Stimulated activated CD8-positive, alpha-beta memory T cell treated with anti-CD3 and anti-CD28 coated beads, Interleukin-7, amount 100 ng/mL, for 4 hours (primary cell): ENCODE data around the gene ARFIP1.

Experiments
- DNase-seq, 2 donors: peaks; one replicate each; pipeline ENCODE4 v3.0.0-alpha.2; 2020; ENCODE audit warnings: low read depth in 2 of 2

The ARFIP1 gene

DNA sequence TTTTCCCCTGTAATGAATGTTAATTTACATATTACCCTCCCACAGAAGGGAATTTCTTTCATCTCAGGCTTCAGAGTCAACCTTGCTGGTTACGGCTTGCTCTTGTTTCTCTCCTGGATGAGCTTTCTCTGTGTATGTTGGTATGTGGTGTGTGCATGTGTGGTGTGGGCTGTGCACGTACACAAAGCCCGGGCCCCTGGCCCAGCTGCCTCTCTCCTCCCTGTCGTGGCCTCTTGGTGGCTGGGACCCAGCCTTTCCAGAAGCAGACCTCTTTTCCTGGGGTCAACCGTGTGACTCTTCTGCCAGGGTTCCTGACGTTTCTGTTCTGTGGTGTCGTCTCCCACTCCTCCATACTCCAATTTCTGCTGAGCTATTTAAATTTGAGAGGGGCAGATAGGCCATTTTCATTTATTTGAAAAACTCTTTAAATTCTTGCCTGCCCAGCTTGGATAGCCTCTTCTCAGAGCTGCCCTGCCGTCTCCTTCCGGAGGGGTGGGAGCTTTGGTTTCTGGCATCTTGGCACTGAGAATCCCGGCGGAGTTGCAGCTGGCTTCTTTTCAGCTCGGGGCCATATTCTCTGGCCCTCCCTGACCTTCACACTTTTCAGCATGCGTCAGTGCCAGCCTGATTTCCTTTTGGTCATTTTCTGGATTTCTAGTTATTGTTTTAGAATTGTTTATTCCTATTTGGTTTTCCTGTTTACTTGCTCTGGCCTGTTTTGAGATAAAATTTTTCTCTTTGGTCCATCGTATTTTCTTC lies 181.4 kb downstream of the ARFIP1 start:
- no peak for DNase-seq

- no peak for DNase-seq
These were observed 182.0 kb downstream of the ARFIP1 start for GRCh38 chr4:152961773-152962115.
